Glomerular visceral epithelial cell (primary cell): ENCODE measurements around the gene TMEM271.
A peak's percentile ranks its signal among the peaks of the same experiment; 100 is the strongest.
"Not testable (repeated sequence)": the region's sequence is repeated elsewhere in the genome, so short reads cannot be mapped to it uniquely, and the experiment has no call there.

Experiments
- DNase-seq: peaks from one replicate; pipeline ENCODE4 v3.0.0-alpha.2; 2016; ENCODE audit errors: extremely low spot score

TMEM271 gene

DNA sequence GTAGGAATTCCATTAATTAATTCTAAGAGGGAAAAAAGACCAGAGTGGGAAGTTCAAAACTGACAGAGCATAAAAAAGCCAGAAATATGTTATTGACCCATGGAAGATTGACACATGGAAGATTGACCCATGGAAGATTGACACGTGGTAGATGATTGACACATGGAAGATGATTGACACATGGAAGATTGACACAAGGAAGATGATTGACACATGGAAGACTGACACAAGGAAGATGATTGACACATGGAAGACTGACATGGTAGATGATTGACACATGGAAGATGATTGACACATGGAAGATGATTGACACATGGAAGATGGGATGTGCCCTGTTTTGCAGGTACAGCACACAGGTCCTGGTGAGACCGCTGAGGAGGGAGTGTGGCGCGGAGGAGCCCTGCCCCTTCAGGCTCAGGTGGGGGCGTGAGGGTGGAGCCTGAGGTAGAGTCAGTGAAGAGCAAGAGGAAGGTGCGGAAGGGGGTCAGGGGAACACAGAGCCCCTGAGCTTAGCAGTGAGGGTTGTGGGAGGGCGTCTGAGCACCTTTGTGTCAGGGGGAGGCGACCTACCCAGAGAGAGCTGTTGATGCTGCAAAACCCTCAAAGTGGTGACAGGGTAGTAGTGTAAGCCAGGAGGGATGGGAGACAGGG is 33.4 kb upstream of the TMEM271 start:
- no peak for DNase-seq

- DNase-seq = no peak
Measured at GRCh38 chr4:608236-608635, 32.1 kb upstream of the TMEM271 start.

DNA sequence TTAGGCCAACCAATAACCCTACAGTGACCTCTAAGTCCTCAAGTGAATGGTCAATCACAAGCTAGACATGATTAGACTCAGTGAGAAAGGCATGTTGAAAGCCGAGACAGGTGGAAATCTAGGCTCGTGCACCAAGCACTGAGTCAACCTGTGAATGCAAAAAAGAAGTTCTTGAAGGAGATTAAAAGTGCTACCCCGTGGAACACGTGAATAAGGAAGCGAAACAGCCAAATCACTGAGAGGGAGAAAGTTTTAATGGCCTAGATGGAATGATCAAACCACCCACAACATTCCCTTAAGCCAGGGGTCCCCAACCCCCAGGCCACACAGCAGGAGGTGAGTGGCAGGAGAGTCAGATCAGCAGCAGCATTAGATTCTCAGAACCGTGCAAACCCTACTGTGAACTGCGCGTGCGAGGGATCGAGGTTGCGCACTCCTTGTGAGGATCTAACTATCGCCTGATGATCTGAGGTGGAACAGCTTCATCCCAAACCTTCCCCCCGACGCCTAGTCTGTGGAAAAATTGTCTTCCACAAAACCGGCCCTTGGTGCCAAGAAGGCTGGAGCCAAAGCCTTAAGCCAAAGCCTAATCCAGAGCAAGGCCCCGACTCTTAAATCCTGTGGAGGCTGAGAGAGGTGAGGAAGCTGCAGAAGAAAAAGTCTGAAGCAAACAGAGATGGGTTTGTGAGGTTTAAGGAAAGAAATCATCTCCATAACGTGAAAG is 29.8 kb upstream of the TMEM271 start:
- no peak for DNase-seq

DNA sequence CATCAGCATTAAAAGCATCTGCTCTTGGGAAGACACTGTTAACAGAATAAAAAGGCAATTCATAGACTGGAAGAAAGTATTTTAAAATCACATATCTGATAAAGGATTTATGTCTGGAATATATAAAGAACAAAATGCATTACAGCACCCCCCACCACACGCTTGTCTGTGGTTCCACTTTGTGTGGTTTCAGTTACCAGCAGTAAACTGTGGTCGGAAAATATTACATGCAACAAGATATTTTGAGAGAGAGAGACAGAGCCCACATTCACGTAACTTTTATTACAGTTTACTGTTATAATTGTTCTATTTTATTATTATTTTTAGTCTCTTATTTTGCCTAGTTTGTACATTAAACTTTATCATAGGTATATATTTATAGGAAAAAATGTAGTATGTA is 28.0 kb upstream of the TMEM271 start:
- DNase-seq = no peak

GRCh38 chr4:602559-602942 is 26.5 kb upstream of the TMEM271 start:
- peak; percentile 11 for DNase-seq

DNA sequence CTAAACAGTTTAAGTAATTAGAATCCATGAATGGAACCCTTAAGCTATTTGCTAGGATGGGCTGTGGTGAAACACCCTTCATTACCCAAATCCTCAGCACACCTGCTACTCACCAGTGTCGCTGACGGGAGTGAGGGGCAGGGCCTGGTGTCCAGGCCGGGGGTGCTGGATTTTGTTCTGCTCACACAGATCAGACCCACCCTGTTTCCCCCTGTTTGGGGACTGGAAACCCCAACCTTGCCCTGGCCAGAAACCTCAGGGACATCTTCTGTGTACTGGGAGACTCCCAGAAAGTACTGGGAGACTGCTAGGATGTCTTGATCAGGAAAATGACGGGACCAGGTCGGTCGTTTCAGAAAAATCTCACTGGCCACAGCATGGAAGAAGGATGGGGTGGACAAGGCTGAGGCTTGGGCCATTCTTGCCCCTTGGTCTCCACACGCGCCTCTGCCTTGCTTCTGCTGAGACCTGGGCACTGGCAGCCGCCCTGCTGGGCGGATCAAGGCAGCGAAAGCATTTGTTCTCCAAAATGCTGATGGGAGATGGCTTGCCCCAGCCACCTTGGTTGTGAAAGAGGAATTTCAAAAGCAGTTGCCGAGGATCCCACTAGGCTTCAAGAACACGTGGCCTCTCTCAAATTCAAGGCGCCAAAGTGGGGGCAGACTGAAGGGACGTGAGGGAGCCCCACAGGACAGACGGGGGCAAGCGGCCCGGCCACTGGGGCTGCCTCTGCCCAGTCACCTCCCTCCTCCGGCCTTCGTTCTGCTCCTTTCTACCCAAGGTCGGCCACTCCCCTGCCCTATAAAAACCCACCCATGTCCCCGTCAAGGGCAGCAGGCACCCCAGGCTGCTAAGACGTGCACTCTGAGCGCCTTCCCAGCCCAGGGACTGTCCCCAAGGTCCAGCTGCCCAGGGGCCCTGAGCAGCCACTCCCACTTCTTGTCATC is 25.8 kb upstream of the TMEM271 start:
- DNase-seq = no peak

DNA sequence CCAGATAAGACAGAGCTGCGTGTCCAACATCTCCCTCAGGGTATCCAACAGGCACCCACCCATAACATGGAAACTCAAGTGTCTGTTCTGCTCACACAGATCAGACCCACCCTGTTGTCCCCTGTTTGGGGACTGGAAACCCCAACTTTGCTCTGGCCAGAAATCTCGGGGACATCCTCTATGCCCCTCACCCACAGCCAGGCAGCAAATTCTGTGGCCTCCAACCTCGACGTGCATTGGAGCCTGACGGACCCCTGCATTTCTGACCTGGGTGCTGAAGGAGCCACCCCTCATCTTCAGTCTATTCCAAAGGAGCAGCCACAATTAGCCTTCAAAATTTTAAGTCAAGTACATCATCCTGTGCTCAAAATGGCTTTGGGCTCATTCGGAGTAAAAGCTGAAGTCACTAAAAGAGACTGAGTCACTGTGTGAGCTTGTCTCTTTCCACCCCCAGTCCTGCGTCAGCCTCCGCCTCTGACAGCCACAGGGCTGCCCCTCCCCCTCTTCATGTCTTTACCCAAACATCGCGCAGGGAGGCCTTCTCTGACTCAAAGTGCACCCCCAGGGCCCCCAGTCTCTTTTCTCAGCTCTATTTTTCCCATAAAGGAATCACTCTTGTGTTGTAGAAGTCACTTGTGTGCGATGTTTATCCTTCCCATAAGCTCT is 24.9 kb upstream of the TMEM271 start:
- no peak for DNase-seq

GRCh38 chr4:600166-600565 is 24.1 kb upstream of the TMEM271 start:
- DNase-seq = no peak

- DNase-seq = no peak
Measured at GRCh38 chr4:598925-599324, 22.8 kb upstream of the TMEM271 start.

DNA sequence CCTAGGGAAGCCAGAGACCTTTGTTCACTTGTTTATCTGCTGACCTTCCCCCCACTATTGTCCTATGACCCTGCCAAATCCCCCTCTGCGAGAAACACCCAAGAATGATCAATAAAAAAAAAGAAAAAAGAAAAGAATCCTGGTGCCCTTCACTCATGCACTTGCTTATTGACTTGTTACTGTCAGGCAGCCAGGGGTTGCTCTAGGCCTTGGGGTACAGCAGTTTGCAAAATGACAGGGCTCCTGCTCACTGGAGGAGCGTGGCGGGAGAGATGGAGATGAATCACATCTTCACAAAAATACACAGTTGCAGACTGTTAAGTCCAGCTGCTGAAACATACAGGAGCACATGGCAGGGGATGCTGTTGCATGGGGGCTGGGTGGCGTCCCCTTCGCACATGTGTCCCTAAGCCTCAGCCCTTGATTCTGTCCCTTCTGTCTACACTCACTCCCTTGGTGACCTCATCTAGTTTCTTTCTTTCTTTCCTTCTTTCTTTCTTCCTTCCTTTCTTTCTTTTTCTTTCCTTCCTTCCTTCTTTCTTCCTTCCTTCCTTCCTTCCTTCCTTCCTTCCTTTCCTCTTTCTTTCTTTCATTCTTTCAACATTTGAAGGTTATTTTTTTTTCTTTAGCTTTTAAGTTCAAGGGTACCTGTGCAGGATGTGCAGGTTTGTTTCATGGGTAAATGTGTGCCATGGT is 16.9 kb upstream of the TMEM271 start:
- DNase-seq = no peak

DNA sequence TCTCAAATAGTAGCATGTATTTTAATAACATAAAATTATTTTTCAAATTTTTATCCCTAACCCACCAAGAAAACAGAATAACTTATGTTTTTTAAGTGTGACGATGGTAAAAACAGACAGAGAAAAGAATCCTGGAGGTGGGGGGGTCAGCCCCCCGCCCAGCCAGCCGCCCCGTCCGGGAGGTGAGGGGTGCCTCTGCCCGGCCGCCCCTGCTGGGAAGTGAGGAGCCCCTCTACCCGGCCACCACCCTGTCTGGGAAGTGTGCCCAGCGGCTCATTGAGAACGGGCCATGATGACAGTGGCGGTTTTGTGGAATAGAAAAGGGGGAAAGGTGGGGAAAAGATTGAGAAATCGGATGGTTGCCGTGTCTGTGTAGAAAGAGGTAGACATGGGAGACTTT is 16.1 kb upstream of the TMEM271 start:
- DNase-seq = not testable (repeated sequence)

DNA sequence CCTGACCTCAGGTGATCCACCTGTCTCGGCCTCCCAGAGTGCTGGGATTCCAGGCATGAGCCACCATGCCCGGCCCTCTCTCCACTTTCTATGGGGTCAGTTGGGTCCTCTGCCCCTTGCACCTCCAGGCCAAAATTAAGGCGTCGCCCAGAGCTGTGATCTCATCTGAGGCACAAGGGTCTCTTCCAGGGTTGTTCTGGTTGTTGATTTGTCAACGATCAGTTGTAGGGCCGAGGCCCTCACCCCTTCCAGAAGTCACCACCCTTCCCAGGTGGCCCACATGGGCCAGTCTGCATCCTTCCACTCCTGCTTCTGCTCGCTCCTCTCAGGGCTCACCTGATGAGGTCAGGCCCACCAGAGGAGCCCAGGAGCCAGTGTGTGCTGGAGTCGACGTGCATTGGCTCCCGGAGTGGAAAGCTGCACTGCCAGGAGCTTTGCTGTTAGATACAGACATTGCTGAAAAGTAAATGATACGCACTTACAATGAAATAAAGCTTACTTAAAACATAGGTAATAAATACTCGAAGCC is 14.3 kb upstream of the TMEM271 start:
- no peak for DNase-seq

DNA sequence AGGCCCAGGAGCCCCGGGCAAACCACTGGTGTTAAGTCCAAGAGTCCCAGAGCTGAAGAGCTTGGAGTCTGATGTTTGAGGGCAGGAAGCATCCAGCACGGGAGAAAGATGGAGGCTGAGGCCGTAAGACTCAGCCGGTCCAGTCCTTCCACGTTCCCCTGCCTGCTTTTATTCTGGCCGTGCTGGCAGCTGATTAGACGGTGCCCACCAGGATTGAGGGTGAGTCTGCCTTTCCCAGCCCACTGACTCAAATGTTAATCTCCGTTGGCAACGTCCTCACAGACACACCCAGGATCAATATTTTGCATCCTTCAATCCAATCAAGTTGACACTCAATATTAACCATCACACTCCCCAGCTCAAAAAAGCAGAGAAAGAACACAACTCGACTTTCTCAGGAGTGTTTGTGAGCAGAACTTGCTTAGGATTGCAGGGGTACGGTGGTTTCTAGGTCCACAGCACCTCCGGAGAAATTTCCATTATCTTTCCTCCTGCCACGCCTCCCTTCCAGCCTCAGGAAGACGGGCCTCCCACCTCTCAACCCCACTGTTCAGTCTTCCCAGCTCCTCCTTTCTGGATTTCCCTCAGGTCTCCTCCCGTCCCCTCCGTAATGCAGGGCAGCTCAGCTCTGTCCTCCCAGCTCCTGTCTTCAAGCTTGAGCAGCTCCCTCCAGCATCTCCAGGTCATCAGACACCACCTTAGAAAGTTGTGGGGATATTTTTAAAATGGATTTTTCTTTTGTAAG is 13.3 kb upstream of the TMEM271 start:
- DNase-seq = no peak

DNA sequence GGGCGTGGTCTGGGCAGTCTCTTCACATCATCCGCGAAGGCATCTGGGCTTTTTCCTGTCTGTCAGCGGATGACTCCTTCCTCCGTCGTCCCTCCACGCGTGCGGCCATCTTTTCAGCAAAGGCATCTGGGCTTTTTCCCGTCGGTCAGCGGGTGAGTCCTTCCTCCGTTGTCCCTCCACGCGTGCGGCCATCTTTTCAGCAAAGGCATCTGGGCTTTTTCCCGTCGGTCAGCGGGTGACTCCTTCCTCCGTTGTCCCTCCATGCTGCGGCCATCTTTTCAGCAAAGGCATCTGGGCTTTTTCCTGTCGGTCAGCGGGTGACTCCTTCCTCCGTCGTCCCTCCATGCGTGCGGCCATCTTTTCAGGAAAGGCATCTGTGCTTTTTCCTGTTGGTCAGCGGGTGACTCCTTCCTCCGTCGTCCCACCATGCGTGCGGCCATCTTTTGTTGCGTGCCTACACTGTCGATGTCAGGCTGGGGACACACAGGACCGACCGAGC is 12.3 kb upstream of the TMEM271 start:
- DNase-seq = no peak

- no peak for DNase-seq
Measured at GRCh38 chr4:587671-588350, 11.7 kb upstream of the TMEM271 start.

DNA sequence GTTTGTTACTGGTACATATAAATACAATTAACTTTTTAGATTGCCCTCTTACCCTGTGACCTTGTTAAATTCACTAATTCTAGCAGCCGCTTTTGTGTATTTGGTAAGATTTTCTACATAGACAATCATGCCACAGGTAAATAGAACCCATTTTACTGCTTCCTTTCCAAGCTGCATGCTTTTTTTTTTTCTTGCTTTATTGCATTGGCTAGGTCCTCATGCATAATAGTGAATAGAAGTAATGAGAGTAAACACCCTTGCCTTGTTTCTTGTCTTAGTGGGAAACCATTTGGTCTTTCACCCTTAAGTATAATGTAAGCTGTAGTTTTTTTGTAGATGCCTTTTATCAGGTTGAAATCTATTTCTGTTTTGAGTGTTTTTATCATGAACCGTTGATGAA is 7.7 kb upstream of the TMEM271 start:
- DNase-seq = no peak

GRCh38 chr4:581753-582361 is 5.8 kb upstream of the TMEM271 start:
- DNase-seq = no peak

DNA sequence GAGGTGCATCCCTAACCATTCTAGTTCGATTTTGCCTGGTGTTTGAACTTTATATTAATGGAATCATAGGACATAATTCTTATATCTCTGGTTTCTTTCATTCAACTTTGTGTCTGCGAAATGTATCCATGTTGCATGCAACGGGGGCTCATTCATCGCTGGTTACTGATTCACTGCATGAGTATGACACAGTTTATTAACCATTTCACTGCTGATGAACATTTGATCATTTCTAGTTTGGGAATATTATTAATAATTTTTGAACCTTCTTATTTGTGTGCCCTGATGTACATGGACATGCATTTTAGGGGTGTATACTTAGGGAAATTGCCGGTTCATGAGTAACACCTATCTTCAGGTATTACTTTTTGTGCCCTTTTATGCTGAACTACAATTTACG is 5.1 kb upstream of the TMEM271 start:
- DNase-seq = no peak

DNA sequence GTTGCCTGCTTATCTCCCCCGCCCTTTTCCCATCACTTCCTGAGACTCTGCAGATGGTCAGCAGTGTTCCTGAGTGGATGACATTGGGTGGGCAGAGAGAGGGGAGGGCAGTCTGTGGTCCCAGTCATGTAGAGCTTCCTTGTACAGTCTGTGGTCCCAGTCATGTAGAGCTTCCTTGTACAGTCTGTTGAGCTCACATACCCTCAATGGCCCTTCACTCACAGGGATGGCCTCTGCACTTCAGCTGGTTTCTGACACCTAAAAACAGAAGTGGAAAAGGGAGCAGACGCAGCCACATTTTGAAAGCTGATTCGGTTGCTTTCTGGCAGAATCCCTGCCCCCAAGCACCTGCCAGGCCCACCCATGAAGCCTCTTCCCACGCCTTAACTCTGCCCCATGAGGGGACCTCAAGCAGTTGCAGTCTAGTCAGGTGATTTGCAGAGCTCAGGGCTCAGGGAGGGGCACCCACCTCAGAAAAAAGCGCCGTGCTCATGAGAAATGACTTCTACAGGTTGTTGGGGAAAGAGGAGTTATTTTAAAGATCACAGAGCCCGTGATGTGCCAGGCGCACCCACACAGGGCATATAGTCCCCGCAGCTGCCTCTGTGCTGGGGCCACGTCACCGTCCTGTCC is 3.6 kb upstream of the TMEM271 start:
- no peak for DNase-seq
